Neural cell (in vitro differentiated cells): ENCODE data around the gene RASL11B. TPM values are rescaled to one million over a fixed set of nuclear protein-coding genes. Genes with fewer than 3 reads are reported as not detected.

Experiments used
- H2AFZ ChIP-seq: fragments of 200-600, 300-800 bp; sonication (generic), shearing (Covaris generic); 2 replicates; pipeline ENCODE4 v1.6.0; 2014; ENCODE audit warnings: low read depth, mild to moderate bottlenecking, antibody characterized with exemption, low read length, moderate library complexity
- H3F3A ChIP-seq: fragments of 200-600 bp; shearing (Covaris generic); 2 replicates; pipeline ENCODE4 v1.6.1; 2016; ENCODE audit warnings: mild to moderate bottlenecking, moderate library complexity, mixed read lengths, antibody characterized with exemption, low read length; ENCODE audit not compliant: insufficient read depth, poor library complexity, severe bottlenecking
- H3K27ac ChIP-seq: fragments of 200-600, 300-800 bp; sonication (generic), shearing (Covaris generic); 2 replicates; pipeline ENCODE4 v1.5.1; 2014; ENCODE audit warnings: mild to moderate bottlenecking, low read length, moderate library complexity
- H3K27me3 ChIP-seq: fragments of 300-800, 200-600 bp; sonication (generic), shearing (Covaris generic); 2 replicates; pipeline ENCODE4 v1.6.0; 2014; ENCODE audit warnings: mild to moderate bottlenecking, low read depth, low read length, moderate library complexity; ENCODE audit not compliant: insufficient read depth
- H3K36me3 ChIP-seq: fragments of 300-800, 200-600 bp; sonication (generic), shearing (Covaris generic); 2 replicates; pipeline ENCODE4 v1.5.1; 2014; ENCODE audit warnings: mild to moderate bottlenecking, antibody characterized with exemption, low read length, moderate library complexity; ENCODE audit not compliant: insufficient read depth
- H3K4me2 ChIP-seq: fragments of 300-800, 200-600 bp; sonication (generic), shearing (Covaris generic); 2 replicates; pipeline ENCODE4 v1.6.0; 2014; ENCODE audit warnings: mild to moderate bottlenecking, low read length
- H3K4me3 ChIP-seq: fragments of 300-800, 200-600 bp; sonication (generic), shearing (Covaris generic); 2 replicates; pipeline ENCODE4 v1.5.1; 2014; ENCODE audit warnings: mild to moderate bottlenecking, low read length, moderate library complexity
- H3K79me2 ChIP-seq: fragments of 200-600 bp; shearing (Covaris generic); replicated peaks from 2 replicates; pipeline ENCODE4 v1.6.0; 2014; ENCODE audit warnings: mild to moderate bottlenecking, low read length, moderate library complexity; ENCODE audit not compliant: insufficient read depth
- H3K9ac ChIP-seq: fragments of 300-800, 200-600 bp; sonication (generic), shearing (Covaris generic); 2 replicates; pipeline ENCODE4 v1.6.1; 2016; ENCODE audit warnings: mild to moderate bottlenecking, low read length, mixed read lengths
- H3K9me2 ChIP-seq: fragments of 200-600 bp; shearing (Covaris generic); 2 replicates; pipeline ENCODE4 v1.6.1; 2016; ENCODE audit warnings: mild to moderate bottlenecking, low read length, mixed read lengths; ENCODE audit not compliant: insufficient read depth
- H3K9me3 ChIP-seq: fragments of 200-600, 300-800 bp; sonication (generic), shearing (Covaris generic); 2 replicates; pipeline ENCODE4 v1.6.1; 2016; ENCODE audit warnings: mild to moderate bottlenecking, mixed run types, low read length, moderate library complexity, mixed read lengths
- H4K20me1 ChIP-seq: fragments of 200-600 bp; shearing (Covaris generic); 2 replicates; pipeline ENCODE4 v1.6.1; 2016; ENCODE audit warnings: mild to moderate bottlenecking, mixed run types; ENCODE audit not compliant: insufficient read depth
- CTCF ChIP-seq: fragments of 450-650 bp; IDR thresholded peaks from 2 replicates; pipeline ENCODE4 v1.5.1; 2014; ENCODE audit warnings: antibody characterized with exemption, mild to moderate bottlenecking, moderate library complexity; ENCODE audit not compliant: poor library complexity, severe bottlenecking
- EP300 ChIP-seq: fragments of 450-650 bp; conservative IDR thresholded peaks from 2 replicates; pipeline ENCODE4 v1.6.1; 2014; ENCODE audit warnings: antibody characterized with exemption, mild to moderate bottlenecking, moderate library complexity; ENCODE audit not compliant: poor library complexity, severe bottlenecking
- EZH2 ChIP-seq: fragments of 200-600, 300-800 bp; shearing (Covaris generic), sonication (generic); IDR thresholded peaks from 2 replicates; pipeline ENCODE4 v1.6.1; 2014; ENCODE audit warnings: antibody characterized with exemption, low read length, borderline replicate concordance, mild to moderate bottlenecking; ENCODE audit not compliant: insufficient read depth, poor library complexity, severe bottlenecking
- MXI1 ChIP-seq: fragments of 450-650 bp; conservative IDR thresholded peaks from 2 replicates; pipeline ENCODE4 v1.6.1; 2014; ENCODE audit warnings: antibody characterized with exemption, mild to moderate bottlenecking; ENCODE audit not compliant: poor library complexity, severe bottlenecking
- POLR2AphosphoS5 ChIP-seq: IDR thresholded peaks from 2 replicates; pipeline ENCODE4 v1.6.1; 2012
- RAD21 ChIP-seq: fragments of 450-650 bp; conservative IDR thresholded peaks from 2 replicates; pipeline ENCODE4 v1.6.1; 2014; ENCODE audit warnings: antibody characterized with exemption, mild to moderate bottlenecking, moderate library complexity
- REST ChIP-seq: IDR thresholded peaks from 2 replicates; pipeline ENCODE4 v1.6.1; 2012; ENCODE audit warnings: borderline replicate concordance
- SMC3 ChIP-seq: fragments of 450-650 bp; conservative IDR thresholded peaks from 2 replicates; pipeline ENCODE4 v1.6.1; 2014; ENCODE audit warnings: antibody characterized with exemption, mild to moderate bottlenecking, moderate library complexity; ENCODE audit not compliant: poor library complexity
- TAF1 ChIP-seq: IDR thresholded peaks from 2 replicates; pipeline ENCODE4 v1.6.1; 2012; ENCODE audit warnings: low read depth
- polyA plus RNA-seq: library from polyadenylated mRNA; depleted of rRNA; stranded (reverse); fragments of >200 nt; gene quantifications from 2 replicates; pipeline ENCODE4 v1.2.3, GENCODE V29; 2014

The RASL11B gene
- polyA plus RNA-seq, 1 donor from 2014 or later, result 2.1 TPM

GRCh38 chr4:52889354-52889753, 27.2 kb downstream of the RASL11B start:
- Histone ChIP-seq H3K27ac (no peak overlapping the region), H3K9me3 (no peaks in the 10 kb centered on the region), H4K20me1 (no peaks in the 10 kb centered on the region), H3K4me3 (no peak overlapping the region), H3K9me2 (no peaks in the 10 kb centered on the region), H2AFZ (no peak overlapping the region), H3K36me3 (no peaks in the 10 kb centered on the region), H3K9ac (no peak overlapping the region), H3F3A (no peaks in the 10 kb centered on the region), H3K4me2 (no peak overlapping the region), H3K27me3 (no peaks in the 10 kb centered on the region), H3K79me2 (no peaks in the 10 kb centered on the region)
- TF ChIP-seq CTCF (no peak), REST (no peak), RAD21 (no peak), POLR2AphosphoS5 (no peak), MXI1 (no peak), EZH2 (no peak), EP300 (no peak), TAF1 (no peak), SMC3 (no peak)

GRCh38 chr4:52889778-52890520, 27.8 kb downstream of the RASL11B start:
- no peak overlapping the region for H2AFZ ChIP-seq
- no peaks in the 10 kb centered on the region for H3K9me3 ChIP-seq
- no peaks in the 10 kb centered on the region for H3K9me2 ChIP-seq
- no peak overlapping the region for H3K4me2 ChIP-seq
- H3K27me3 ChIP-seq, result no peaks in the 10 kb centered on the region
- H3K36me3 ChIP-seq, result no peaks in the 10 kb centered on the region
- no peak overlapping the region for H3K4me3 ChIP-seq
- H3K9ac ChIP-seq, result no peak overlapping the region
- no peak overlapping the region for H3K27ac ChIP-seq
- TF ChIP-seq TAF1 (no peak), REST (no peak), RAD21 (no peak), EZH2 (no peak), SMC3 (no peak), POLR2AphosphoS5 (no peak), CTCF (no peak), MXI1 (no peak), EP300 (no peak)
- no peaks in the 10 kb centered on the region for H3F3A ChIP-seq
- H3K79me2 ChIP-seq, result no peaks in the 10 kb centered on the region
- no peaks in the 10 kb centered on the region for H4K20me1 ChIP-seq
